ENCODE measurements around the gene SCTR.
A peak's percentile ranks its signal among the peaks of the same experiment; 100 is the strongest.

SCTR gene

DNA sequence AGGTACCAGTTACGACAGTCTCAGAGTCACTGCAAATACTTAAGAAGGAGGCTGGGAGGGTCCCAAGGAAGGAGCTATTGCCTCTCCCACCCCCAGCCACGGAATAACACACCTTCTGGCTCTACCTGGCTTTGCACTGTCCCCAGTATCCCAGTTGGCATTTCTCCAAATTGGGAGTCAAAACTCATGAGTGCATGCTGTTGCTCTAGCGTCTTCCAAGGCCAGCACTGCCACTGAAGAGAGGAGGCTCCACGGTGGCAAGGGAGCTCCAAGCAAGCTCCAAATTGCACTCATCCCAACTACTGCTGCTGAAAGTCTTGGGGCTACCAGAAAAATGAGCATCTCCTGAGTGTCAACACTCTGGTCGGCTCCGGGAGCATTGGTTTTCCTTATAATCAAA lies 1.6 kb downstream of the SCTR start:
- DNase-seq = no peak

DNA sequence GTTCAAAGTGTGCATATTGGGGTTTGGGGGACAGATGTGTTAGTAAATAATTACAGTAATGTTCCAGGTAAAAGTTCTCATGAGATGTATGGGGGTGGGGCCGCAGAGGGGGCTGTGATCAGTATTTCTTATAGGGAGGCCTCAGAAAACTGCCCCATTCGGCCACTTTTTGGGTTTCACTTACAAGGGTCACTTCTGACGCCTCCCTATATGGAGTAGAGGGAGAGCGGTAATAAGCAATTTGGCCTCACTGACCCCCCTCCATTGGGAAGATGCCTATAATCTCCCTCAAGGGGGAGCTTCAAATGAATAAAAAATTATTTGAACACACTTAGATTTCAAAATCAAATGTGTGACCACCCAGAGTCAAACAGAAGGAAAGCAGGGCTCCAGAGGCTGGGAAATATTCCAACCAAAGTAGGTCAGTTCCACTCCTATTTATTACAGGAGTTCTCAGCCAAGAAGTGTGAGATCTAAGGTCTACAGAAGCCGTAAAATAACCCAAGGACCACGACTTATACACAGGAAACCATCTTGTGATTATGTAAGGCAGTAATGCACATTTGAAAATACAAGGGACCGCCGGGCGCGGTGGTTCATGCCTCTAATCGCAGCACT lies 2.7 kb downstream of the SCTR start:
- no peak for DNase-seq

DNA sequence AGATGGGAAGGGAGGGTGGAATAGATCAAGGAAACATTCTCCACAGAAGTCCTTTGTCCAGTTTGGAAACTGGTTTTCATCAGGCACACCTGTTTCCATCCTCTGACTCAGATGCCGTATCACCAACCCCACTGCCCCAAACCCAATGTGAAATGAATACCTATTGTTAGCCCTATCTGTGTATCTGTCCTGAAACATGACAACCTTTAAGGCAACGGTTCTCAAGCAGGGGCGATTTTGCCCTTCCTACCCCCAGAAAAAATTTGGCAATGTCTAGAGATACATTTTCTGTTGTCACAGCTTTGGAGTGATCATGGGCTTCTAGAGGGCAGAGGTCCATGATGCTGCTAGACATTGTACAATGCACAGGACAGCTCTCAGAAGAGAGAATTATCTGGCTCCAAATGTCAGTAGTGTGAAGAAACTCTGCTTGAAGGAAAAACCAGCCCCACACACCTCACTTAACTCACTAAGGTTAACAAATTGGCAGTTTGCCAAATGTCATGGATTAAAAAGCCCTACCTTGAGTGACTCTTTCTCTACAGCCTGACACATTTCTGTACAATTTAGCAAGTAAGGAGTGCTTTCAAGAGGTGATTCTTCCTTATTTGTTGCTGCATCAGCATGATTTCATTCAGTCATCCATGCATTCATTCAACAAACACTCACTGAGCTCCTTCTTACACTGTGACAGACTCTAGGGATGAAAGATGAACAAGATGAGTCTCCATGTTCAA lies 3.4 kb downstream of the SCTR start:
- no peak for DNase-seq

DNA sequence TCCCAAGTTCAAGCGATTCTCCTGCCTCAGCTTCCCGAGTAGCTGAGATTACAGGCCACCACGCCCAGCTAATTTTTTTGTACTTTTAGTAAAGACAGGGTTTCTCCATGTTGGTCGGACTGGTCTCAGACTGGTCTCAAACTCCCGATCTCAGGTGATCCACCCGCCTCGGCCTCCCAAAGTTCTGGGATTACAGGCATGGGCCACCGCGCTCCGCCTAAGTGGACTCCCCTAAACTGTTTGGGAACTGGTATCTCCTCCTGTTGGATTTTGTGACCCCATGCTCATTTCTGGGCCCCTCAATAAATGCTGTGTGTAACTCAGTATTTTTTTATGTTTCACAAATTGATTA lies 5.2 kb downstream of the SCTR start:
- DNase-seq = no peak

DNA sequence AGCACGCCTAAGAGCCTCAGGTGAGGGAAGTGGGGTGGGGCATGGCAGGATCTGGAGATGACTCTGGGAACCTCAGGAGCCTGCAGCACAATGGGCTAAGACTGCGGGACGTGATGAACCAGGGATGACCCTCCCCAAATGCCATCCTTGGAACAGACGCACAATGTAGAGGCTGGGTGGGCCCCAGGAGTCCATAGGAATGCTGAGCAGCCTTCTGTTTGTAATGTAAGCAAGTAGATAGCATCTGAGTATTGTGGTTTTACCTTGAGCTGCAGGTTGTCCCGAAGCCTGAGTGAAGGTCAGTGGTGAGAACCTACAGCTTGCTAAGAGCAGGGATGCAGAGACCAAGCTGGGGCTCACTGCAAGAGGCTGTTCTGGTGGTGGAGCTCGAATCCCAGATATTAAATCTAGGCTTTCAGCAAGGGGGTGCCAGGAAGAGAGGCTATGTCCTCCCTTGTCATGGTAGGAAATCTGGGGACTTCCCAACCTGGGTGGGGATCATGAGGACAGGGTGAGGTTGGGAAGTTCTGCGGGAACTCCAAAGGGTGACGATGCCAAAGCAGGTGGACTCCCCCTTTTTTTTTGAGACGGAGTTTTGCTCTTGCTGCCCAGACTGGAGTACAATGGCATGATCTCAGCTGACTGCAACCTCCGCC lies 5.8 kb downstream of the SCTR start:
- no peak for DNase-seq

DNA sequence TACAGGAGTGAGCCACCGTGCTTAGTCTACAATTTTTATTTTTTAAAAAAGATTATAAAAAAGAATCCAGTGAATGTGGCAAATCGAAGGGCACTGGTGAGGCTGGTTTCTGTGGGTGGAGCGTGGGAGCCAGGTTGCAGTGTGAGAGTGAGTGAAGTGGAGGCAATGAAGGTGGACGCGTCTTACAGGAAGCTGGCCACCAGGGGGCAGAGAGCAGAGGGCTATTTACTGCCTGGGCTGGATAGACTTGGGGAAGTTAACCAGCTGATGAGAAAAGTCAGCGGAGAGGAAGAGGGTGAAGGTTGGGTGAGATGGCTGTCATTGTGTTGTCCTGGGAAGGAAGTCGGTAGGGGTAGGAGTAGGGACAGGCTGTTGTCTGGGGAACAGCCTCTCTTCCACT lies 6.8 kb downstream of the SCTR start:
- DNase-seq = peak; percentile 8

DNA sequence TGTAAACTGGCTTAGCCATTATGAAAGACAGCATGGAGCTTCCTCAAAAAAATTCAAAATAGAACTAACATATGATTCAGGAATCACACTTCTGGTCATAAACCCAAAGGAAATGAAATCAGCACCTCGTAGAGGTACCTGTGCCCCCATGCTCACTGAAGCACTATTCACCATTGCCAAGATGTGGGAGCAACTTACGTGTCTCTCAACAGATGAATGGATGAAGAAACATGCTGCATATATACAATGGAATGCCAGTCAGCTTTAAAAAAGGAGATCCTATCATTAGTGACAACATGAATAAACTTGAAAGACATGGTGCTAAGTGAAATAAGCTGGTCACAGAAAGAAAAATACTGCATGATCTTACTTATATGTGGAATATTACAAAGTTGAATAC lies 8.2 kb downstream of the SCTR start:
- DNase-seq = no peak

DNA sequence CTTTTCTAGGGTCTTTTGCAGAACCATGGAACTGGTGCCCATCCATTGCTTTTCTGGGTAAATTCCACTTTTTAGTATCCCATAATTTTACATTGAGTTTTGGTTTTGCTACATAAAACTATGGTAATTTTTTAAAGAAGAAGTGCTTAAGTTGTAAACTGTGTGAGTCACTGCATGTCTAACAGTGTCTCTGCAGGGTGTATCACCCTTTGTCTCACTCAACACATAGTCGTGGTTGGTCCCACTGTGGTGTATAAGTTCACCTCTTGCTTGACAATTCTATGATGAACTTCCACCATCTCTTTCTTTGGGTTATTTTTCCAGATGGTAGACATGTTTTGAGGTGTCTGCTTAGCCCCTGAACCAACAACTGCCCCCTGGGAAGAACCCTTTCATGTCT lies 10.5 kb downstream of the SCTR start:
- no peak for DNase-seq

DNA sequence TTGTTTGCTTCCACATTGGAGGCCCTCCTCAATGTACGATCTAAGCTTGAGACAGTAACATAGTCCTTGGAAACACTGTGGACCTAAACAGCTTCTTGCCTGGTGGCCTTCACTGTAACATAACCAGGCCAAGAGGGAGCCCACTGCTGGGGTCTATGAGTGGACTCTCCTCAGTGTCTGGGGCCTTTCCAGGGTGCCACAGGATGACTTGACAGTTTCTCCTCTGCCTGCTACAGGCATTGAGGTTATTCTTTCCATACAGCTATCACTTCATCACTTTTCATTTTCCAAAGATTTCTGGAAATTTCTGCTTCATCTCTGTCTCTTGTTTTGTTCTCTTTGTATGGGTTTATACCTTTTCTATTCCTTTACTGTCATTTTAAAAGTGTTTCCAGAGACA lies 11.3 kb downstream of the SCTR start:
- no peak for DNase-seq

DNA sequence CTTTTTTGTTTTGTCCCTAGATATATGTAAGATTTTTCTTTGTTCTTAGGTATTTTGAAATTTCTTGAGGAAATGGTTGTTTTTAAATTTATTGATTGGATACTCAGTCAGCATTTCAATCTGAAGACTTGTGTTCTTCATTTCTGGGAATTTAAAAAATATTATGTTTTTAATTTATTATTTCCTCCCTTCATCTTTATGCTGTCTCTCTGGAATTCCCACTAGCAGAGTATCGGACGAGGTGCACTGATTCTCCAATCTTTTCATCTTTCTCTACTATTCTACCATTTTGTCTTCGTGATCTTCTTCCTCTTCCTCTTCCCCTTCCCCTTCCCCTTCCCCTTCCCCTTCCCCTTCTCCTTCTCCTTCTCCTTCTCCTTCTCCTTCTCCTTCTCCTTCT lies 12.3 kb downstream of the SCTR start:
- no peak for DNase-seq

DNA sequence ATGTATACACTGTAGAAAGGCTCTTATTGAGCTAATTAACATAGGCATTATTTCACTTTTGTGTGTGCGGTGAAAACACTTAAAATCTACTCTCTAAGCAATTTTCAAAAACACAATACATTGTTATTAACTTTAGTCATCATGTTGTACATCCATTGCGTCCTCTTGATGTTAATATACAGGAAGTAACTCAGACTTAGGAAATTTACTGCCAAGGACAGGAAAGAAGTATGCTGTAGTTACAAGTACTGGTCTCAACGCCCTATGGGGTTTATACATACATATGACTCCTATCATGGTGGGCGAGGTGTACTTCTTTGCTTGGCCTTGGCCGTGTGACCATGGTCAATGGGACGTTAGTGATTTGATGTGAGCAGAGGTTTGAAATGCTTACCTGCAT lies 15.5 kb downstream of the SCTR start:
- DNase-seq = no peak

DNA sequence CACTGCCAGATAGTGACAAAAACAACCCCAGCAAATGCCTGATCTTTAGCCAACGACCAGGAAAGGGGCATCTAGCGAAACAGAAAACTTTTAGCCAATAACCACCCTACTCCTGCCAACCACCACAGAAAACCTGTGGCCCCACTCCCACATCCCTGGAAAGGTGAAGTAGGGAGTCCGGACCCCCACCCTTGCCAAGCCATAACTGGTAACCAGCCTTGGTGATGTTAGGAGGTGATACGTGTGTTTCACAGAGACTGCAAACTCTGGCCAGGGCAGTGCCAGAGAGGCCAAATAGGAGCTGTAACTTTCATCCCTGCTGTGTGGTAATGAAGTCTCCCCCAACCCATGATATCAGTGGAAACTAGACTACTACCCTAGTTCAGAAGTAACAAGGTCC lies 27.6 kb downstream of the SCTR start:
- no peak for DNase-seq

DNA sequence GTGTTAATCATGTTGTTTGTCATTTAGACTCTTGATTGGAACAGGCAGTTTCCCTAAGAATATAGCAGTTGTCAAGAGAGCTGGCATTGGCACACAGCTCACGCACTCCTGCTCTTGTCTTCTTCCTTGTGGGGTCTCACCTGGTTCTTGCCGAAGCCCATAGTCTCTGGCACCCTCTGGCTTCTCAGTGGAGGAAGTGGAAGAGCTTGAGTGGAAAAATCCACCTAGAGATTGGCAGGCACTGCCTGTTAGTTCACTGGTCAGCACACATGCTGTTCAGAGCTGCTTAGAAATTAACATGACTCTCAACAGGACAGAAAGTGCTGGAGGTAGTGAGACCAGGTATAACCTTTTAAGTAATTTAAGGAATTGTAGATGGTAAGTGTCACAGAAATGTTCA lies 28.3 kb downstream of the SCTR start:
- no peak for DNase-seq

DNA sequence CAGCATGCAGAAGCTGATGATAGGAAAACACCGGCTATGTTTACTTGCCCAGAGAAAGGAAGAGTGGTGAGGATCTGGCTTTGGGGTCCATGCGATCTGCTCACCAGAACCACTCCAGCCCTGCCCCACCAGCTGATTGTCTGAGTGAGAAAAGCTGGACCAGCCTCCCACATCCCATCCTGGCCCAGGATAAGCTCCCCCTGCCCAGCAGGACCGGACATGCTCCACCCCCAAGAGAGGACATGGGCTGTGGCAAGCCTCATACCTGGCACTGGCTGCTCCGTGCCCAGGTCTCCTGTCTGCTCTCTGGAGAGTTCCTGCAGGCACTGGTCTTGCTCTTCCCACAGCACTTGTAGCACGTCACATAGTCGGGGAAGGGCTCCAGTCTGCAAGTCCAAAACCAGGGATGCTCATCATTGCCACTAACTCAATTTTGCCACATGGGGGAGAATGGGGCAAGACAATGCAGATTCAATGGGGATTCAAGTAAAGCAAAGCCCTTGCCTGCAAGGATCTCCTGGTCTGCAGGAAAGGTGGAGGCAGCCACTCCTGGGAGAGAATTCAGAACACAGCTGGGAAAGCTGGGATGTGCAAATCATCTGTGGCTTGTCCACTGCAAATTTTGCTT lies 30.0 kb downstream of the SCTR start:
- DNase-seq = no peak

DNA sequence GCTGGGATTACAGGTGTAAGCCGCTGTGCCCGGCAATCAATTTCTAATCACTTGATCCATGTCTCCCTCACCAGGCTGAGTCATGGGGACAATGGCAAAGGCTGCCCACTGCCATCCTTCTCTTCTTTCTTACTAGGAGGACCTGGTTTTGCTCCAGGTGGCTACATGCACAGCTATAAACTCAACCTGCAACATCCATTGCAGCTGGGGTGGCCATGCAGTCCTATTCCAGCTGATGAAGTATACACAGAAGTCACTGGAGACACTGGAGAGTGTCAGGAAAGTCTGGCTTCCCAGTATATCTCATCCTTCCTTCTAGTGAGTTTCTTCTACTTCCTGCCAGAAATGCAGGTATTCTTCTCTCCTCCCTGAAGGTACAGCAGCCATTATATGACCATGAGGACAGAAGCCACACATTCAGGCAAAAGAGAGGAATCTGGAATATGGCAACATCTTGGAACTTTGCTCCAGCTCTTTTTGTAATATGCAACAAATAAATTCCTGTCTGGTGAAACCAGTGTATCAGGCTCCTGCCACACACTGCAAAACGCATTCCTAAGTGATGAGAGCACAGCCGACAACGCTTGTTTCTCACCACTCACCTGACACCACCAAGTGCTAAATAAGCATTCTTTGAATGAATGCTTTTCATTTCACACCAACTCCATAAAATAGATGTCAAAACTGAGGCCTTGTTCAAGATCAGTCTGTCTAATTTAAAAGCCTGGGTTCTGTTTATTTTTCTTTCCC lies 32.3 kb downstream of the SCTR start:
- DNase-seq = no peak

DNA sequence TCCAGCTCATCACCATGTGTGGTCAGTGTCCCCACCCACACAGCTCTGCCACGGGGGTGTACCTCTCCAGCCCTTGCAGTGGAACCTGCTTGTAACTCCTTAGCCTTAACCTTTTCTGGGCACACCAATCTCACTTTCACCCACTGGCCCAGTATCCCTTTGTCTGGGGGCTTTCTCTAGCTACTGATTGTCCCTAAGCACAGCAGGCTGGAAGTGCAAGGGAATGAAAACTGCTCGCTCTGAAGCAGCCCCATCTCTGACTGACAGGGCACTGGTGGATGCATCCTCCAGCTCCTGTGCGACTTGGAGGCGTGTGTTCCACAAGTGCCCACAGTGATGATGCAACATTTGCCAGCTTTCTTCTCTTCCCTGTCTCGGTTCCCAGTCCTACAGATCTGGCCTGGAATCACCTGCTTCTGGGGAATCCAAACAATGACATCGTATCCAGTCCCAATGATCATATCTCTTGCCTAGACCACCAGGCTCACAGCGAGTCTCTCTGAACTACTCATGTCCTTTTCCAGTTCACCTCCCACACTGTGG lies 33.6 kb downstream of the SCTR start:
- DNase-seq = no peak

DNA sequence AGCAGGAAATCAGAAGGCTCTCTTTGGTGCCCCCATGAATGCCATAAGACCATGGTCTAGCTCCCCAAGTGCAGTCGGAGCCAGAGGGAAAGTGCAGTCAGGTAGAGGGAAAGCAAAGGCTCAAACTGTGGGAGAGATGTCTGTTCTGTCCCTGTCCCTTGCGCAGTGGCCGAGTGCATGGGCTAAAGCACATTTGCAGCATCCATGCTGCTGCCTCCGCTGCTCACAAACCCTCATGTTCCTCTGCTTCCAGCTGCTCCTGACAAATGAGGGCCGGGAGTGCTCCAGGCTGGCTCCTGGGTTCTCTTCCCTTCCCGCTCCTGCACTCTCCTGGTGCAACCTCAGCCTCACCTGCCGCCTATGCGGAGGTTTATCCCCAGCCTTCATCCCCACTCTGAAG lies 34.2 kb downstream of the SCTR start:
- no peak for DNase-seq

DNA sequence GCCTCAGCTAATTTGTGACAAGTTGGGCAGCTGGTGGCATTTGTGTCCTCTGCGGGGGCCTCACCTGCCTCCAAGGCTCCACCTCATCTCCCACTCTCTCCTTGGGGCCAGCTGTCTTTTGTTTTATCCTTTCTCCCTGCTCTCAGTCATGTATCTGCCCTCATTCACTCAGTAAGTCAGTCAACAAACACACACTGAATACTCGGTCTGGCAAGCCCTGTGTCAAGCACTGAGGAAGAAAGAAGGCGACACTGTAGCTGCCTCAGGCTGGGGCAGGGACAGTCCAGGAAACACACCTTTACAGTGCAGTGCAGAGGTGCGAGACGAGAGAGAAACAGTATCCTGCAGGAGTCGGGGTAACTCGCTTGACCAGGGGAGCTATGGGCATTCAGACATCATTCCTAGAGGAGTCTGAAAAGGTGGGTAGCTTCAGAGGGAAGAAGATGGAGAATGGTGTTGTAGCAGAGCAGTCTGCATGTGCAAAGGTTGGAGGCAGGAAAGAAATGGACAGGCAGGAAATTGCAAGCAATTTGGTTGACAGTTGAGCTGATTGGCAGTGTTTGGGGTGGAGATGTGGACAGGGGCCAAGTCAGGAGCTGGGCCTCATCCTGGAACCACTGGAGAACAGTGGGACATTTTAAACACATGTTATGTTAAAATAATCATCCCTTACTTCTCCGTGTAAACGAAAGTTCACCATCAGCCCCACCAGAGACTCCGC lies 34.9 kb downstream of the SCTR start:
- DNase-seq = no peak

DNA sequence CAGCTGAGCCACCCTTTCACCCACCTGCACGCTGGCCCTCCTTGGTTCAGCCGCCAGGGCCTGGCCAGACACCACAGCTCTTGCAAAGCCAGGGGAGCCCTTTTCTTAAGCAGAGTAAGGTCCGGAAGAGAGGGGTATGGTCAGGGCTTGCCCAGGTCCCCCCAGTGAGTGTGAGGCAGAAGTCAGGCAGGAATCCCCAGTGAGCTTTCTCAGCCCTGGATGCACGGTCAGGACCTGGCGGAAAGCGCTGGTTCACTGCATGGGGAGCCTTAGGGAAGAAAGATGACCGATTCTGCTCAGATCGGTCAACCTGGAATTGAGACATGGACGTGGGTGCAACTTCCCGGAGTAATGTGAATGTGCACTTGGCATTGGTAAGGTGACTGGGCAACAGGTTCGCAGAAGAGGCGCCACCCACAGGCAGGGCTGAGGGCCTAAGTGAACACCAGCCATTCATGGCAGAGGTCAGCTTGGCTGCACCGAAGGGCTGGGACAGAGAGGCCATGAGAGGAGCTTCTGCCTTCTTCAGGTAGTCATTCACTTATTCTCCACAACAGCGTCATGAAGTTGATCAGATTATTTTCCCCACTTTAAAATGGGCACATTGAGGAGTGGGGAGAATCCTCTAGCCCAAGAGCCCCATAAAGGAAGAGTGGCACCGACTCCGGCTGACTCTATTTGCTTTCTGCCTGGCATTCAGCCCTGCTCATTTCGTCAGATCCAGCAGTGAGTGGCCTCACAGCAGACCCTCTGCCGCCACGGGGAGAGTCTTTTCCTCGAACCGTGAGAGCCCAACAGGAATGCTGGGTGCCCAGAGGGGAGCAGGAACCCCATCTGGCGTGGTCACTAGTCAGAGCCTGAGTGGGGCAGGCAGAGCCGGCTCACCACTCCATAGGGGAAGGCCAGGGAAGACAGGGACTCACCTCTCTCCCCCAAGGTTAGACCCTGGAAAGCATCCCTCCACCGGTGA lies 35.8 kb downstream of the SCTR start:
- no peak for DNase-seq

DNA sequence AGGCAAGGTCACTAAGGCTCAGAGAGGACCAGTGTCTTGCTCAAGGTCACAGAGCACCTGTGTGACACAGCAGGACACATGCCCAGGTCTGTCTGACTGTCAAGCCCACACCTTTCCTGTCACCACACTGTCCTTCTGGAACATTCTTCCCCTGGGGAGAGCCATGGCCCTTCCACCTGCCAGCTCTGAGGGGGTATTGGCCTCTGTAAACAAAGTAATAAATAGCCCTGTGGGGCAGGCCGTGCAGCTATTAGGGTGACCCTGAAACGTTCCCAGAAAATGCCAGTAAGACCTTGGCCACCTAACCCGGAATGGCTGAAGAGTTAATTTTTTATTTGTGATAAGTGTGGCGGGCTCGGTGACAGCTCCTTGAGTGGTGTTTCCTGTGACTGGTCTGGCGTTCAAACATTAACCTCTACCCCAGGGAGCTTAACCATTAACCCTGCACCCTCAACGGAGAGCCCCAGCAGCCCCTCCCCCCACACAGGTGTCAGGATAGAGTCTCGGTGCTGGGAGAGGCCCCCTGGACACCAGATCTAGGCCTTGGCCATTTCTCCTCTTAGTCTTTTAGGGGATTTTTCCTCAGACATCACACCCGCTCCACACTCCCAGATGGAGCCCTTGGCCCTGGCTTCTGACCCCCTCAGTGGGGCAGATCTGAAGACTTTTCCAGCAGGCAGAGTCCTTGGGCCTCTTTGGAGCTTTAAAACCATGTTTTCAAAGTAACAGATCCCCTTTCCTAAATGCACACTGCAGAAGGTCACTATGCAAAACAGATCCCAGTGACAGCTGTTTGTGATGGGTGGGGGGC lies 36.6 kb downstream of the SCTR start:
- no peak for DNase-seq
